Measurements from ENCODE around the gene CFDP1. TPM values are rescaled to one million over a fixed set of nuclear protein-coding genes. Genes with fewer than 3 reads are reported as not detected.

CFDP1 gene
- total RNA-seq, 2 donors from 2014 or later, result 25.2 to 33.6 TPM

- Histone ChIP-seq H3K27me3 (no peaks in the 10 kb centered on the region), H3K36me3 (peaks cover 38% of the 10 kb centered on the region), H3K4me1 (peaks cover 0 to 21% of the 10 kb centered on the region in 2 donors), H3K9me3 (no peaks in the 10 kb centered on the region), H3K4me3 (no peak overlapping the region), H3K27ac (peak overlapping the region; percentile 68 to 79)
- peak; percentile 67 for DNase-seq (ENCODE audit: low spot score)
- TF ChIP-seq CTCF (IDR thresholded peaks at IDR 0.05), result no peak
Measured at GRCh38 chr16:75296606-75297005, 136.7 kb downstream of the CFDP1 start.

- H3K27me3 ChIP-seq, result no peaks in the 10 kb centered on the region
- H3K36me3 ChIP-seq, result peaks cover 29% of the 10 kb centered on the region
- H3K9me3 ChIP-seq, result no peaks in the 10 kb centered on the region
- no peak overlapping the region for H3K4me3 ChIP-seq
- H3K27ac ChIP-seq, result peak overlapping the region; percentile 68 to 79
- H3K4me1 ChIP-seq, result peaks cover 0 to 29% of the 10 kb centered on the region in 2 donors
- no peak for DNase-seq (ENCODE audit: low spot score)
- no peak for TF ChIP-seq CTCF (IDR thresholded peaks at IDR 0.05)
Measured at GRCh38 chr16:75294773-75295459, 138.4 kb downstream of the CFDP1 start.

GRCh38 chr16:75293772-75294171 lies 139.5 kb downstream of the CFDP1 start:
- TF ChIP-seq CTCF (IDR thresholded peaks at IDR 0.05), result no peak
- no peak for DNase-seq (ENCODE audit: low spot score)
- H3K4me3 ChIP-seq, result no peak overlapping the region
- no peaks in the 10 kb centered on the region for H3K9me3 ChIP-seq
- H3K27ac ChIP-seq, result no peak overlapping the region
- no peaks in the 10 kb centered on the region for H3K27me3 ChIP-seq
- peaks cover 0 to 41% of the 10 kb centered on the region in 2 donors for H3K4me1 ChIP-seq
- peaks cover 29% of the 10 kb centered on the region for H3K36me3 ChIP-seq

GRCh38 chr16:75293173-75293572 lies 140.1 kb downstream of the CFDP1 start:
- no peak overlapping the region for H3K4me3 ChIP-seq
- no peak for TF ChIP-seq CTCF (IDR thresholded peaks at IDR 0.05)
- H3K27ac ChIP-seq, result no peak overlapping the region
- H3K36me3 ChIP-seq, result peaks cover 29% of the 10 kb centered on the region
- no peaks in the 10 kb centered on the region for H3K9me3 ChIP-seq
- no peaks in the 10 kb centered on the region for H3K27me3 ChIP-seq
- DNase-seq (ENCODE audit: low spot score), result no peak
- peaks cover 0 to 47% of the 10 kb centered on the region in 2 donors for H3K4me1 ChIP-seq

- no peak overlapping the region for H3K27ac ChIP-seq
- no peak for DNase-seq (ENCODE audit: low spot score)
- no peak overlapping the region for H3K4me3 ChIP-seq
- H3K27me3 ChIP-seq, result no peaks in the 10 kb centered on the region
- peaks cover 29% of the 10 kb centered on the region for H3K36me3 ChIP-seq
- H3K9me3 ChIP-seq, result no peaks in the 10 kb centered on the region
- no peak for TF ChIP-seq CTCF (IDR thresholded peaks at IDR 0.05)
- H3K4me1 ChIP-seq, result peaks cover 0 to 52% of the 10 kb centered on the region in 2 donors
Measured at GRCh38 chr16:75292691-75293090, 140.6 kb downstream of the CFDP1 start.

GRCh38 chr16:75289189-75289588 lies 144.1 kb downstream of the CFDP1 start:
- TF ChIP-seq CTCF (IDR thresholded peaks at IDR 0.05), result no peak
- peaks cover 0 to 42% of the 10 kb centered on the region in 2 donors for H3K4me1 ChIP-seq
- no peak overlapping the region for H3K4me3 ChIP-seq
- DNase-seq (ENCODE audit: low spot score), result no peak
- H3K9me3 ChIP-seq, result no peaks in the 10 kb centered on the region
- H3K27ac ChIP-seq, result peak overlapping the region; percentile 16 to 19
- no peaks in the 10 kb centered on the region for H3K27me3 ChIP-seq
- H3K36me3 ChIP-seq, result peaks cover 28% of the 10 kb centered on the region
